WTC11 (cell line): ENCODE data around the gene FYCO1. TPM values are rescaled to one million over a fixed set of nuclear protein-coding genes. Genes with fewer than 3 reads are reported as not detected.

Source experiments
- ATAC-seq: fragments of 200-7000 bp; cut with Tn5 transposase; 2 replicates; pipeline ENCODE4 v1.10.0; 2021; ENCODE audit warnings: mild to moderate bottlenecking, moderate library complexity
- Bru-seq: library from RNA; stranded (reverse); fragments of 400-500 nt; gene quantifications from one replicate; lab custom pipeline; 2021; lab: Mats Ljungman, UMichigan
- CTCF ChIA-PET: fragments of 300-600 bp; sonication (Branson Sonifier 250); formaldehyde crosslinking; loops from one replicate; lab custom pipeline; 2021; ENCODE audit warnings: antibody characterized with exemption; lab: Charles Lee
- POLR2A ChIA-PET: fragments of 350-600 bp; sonication (Branson Sonifier 250); formaldehyde crosslinking; loops from one replicate; lab custom pipeline; 2021; ENCODE audit warnings: antibody characterized with exemption; lab: Charles Lee
- DNase-seq: peaks from one replicate; pipeline ENCODE4 v3.0.0; 2021; ENCODE audit warnings: low spot score
- H3K27ac Mint-ChIP-seq: 2 replicates; pipeline ENCODE4 v1.8.0; 2021; ENCODE audit warnings: mixed read lengths
- H3K27me3 Mint-ChIP-seq: 2 replicates; pipeline ENCODE4 v1.8.0; 2021; ENCODE audit warnings: low read depth, mild to moderate bottlenecking, moderate library complexity, mixed read lengths
- H3K36me3 Mint-ChIP-seq: 2 replicates; pipeline ENCODE4 v1.8.0; 2021; ENCODE audit warnings: mixed read lengths
- H3K4me1 Mint-ChIP-seq: 2 replicates; pipeline ENCODE4 v1.8.0; 2022; ENCODE audit warnings: mixed read lengths
- H3K4me3 Mint-ChIP-seq: 2 replicates; pipeline ENCODE4 v1.8.0; 2021; ENCODE audit warnings: mild to moderate bottlenecking, moderate library complexity, mixed read lengths
- H3K9me3 Mint-ChIP-seq: 2 replicates; pipeline ENCODE4 v1.8.0; 2021; ENCODE audit warnings: mixed read lengths
- CTCF ChIP-seq: fragments of 200-600 bp; IDR thresholded peaks from 2 replicates; pipeline ENCODE4 v1.8.0; 2022; ENCODE audit warnings: antibody characterized with exemption
- E2F1 ChIP-seq: sonication (generic); formaldehyde crosslinking; IDR thresholded peaks from 2 replicates; pipeline ENCODE4 v1.8.0; 2022; ENCODE audit warnings: mild to moderate bottlenecking, missing genetic modification reagents
- E2F4 ChIP-seq: sonication (generic); formaldehyde crosslinking; IDR thresholded peaks from 2 replicates; pipeline ENCODE4 v1.8.1; 2022; ENCODE audit warnings: low read depth, mild to moderate bottlenecking, moderate library complexity, missing genetic modification reagents, borderline replicate concordance
- EMX1 ChIP-seq: fragments of 250-450 bp; sonication (Bioruptor Pico); IDR thresholded peaks from 2 replicates; pipeline ENCODE4 v1.8.0; 2021; ENCODE audit warnings: mild to moderate bottlenecking
- FOXP1 ChIP-seq: sonication (generic); formaldehyde crosslinking; IDR thresholded peaks from 2 replicates; pipeline ENCODE4 v1.8.0; 2022; ENCODE audit warnings: missing genetic modification reagents, mild to moderate bottlenecking, moderate library complexity, borderline replicate concordance
- GTF2I ChIP-seq: fragments of 250-450 bp; sonication (Bioruptor Pico); conservative IDR thresholded peaks from 2 replicates; pipeline ENCODE4 v1.4.0; 2021; ENCODE audit warnings: mild to moderate bottlenecking
- JAZF1 ChIP-seq: fragments of 250-450 bp; sonication (Bioruptor Pico); IDR thresholded peaks from 2 replicates; pipeline ENCODE4 v1.9.0; 2021; ENCODE audit warnings: moderate library complexity, mild to moderate bottlenecking, inconsistent platforms
- MAX ChIP-seq: sonication (generic); formaldehyde crosslinking; IDR thresholded peaks from 2 replicates; pipeline ENCODE4 v1.8.0; 2022; ENCODE audit warnings: mild to moderate bottlenecking, missing genetic modification reagents
- NFE2L1 ChIP-seq: sonication (generic); formaldehyde crosslinking; IDR thresholded peaks from 2 replicates; pipeline ENCODE4 v1.8.1; 2023; ENCODE audit warnings: missing genetic modification reagents
- NFYB ChIP-seq: sonication (generic); formaldehyde crosslinking; conservative IDR thresholded peaks from 2 replicates; pipeline ENCODE4 v1.8.0; 2022; ENCODE audit warnings: low read depth, missing genetic modification reagents
- NR1H2 ChIP-seq: sonication (generic); formaldehyde crosslinking; IDR thresholded peaks from 2 replicates; pipeline ENCODE4 v1.9.0; 2021; ENCODE audit warnings: mild to moderate bottlenecking, moderate library complexity, missing genetic modification reagents
- SMAD3 ChIP-seq: sonication (generic); formaldehyde crosslinking; IDR thresholded peaks from 2 replicates; pipeline ENCODE4 v1.8.0; 2022; ENCODE audit warnings: missing genetic modification reagents, mild to moderate bottlenecking, borderline replicate concordance
- TEAD1 ChIP-seq: sonication (generic); formaldehyde crosslinking; IDR thresholded peaks from 2 replicates; pipeline ENCODE4 v1.8.0; 2022; ENCODE audit warnings: mild to moderate bottlenecking, missing genetic modification reagents
- ZNF232 ChIP-seq: sonication (generic); formaldehyde crosslinking; IDR thresholded peaks from 2 replicates; pipeline ENCODE4 v1.8.0; 2022; ENCODE audit warnings: mild to moderate bottlenecking, missing genetic modification reagents
- long read RNA-seq, 3 experiments: library from RNA in 1 of 3; library from capped mRNA in 1 of 3; library from polyadenylated mRNA in 1 of 3; unstranded in 2 of 3; stranded (forward) in 1 of 3; transcript quantifications; one replicate each; pipeline ENCODE4 v2.0.0, GENCODE V29; 2021
- total RNA-seq: library from RNA; stranded (reverse); gene quantifications from 3 replicates; pipeline ENCODE4 v1.2.3, GENCODE V29; 2021
- TF ChIP-seq, protein P1 (sequence below): fragments of 250-450 bp; sonication (Bioruptor Pico); IDR thresholded peaks from 2 replicates; pipeline ENCODE4 v1.8.0; 2021; ENCODE audit warnings: mild to moderate bottlenecking
- TF ChIP-seq, protein P2 (sequence below): sonication (generic); formaldehyde crosslinking; IDR thresholded peaks from 2 replicates; pipeline ENCODE4 v1.8.1; 2023; ENCODE audit warnings: mild to moderate bottlenecking, missing genetic modification reagents, moderate library complexity
- TF ChIP-seq, protein P3 (sequence below): fragments of 250-450 bp; sonication (Bioruptor Pico); IDR thresholded peaks from 2 replicates; pipeline ENCODE4 v2.1.2; 2022; ENCODE audit warnings: mild to moderate bottlenecking, moderate library complexity
- TF ChIP-seq, protein P4 (sequence below): sonication (generic); formaldehyde crosslinking; IDR thresholded peaks from 2 replicates; pipeline ENCODE4 v1.8.0; 2022; ENCODE audit warnings: mild to moderate bottlenecking, missing genetic modification reagents
- TF ChIP-seq, protein P5 (sequence below): fragments of 250-450 bp; sonication (Bioruptor Pico); IDR thresholded peaks from 2 replicates; pipeline ENCODE4 v1.9.0; 2021; ENCODE audit warnings: mild to moderate bottlenecking

FYCO1 gene
- 12.1 to 13.9 TPM (median 12.8 TPM) in 3 replicates for total RNA-seq
- Bru-seq, nascent RNA, result percentile 80 among the genes with signal in this experiment
- long read RNA-seq, experiment 1, full-length matches to known transcripts, result 7 of 30 reads
- long read RNA-seq, experiment 1, partial matches to known transcripts, result 10 of 30 reads
- long read RNA-seq, experiment 1, other reads (novel, unspliced or antisense), result 13 of 30 reads
- long read RNA-seq, experiment 2, full-length matches to known transcripts, result 3 of 11 reads
- long read RNA-seq, experiment 2, partial matches to known transcripts, result 2 of 11 reads
- long read RNA-seq, experiment 2, other reads (novel, unspliced or antisense), result 6 of 11 reads
- long read RNA-seq, experiment 3, result 0 reads

- ATAC-seq (peak; percentile 88), DNase-seq (peak; percentile 94)
- CTCF ChIA-PET, result interaction anchor here (1.0 to 2.2 kb wide), 4 partner anchors 57 to 432 kb away, joined by 3 to 13 read pairs (median 6); no protein-coding TSS in a partner anchor
- POLR2A ChIA-PET, result interaction anchor here (0.6 kb wide), 1 partner anchor 598 kb away, joined by 3 read pairs; no protein-coding TSS in a partner anchor
- Mint-ChIP-seq H3K9me3 (no peaks in the 10 kb centered on the region), H3K27ac (peak within 1 kb of the TSS; percentile 49; the same call in 1 of the 2 replicates), H3K4me1 (peaks cover 42% of the 10 kb centered on the region), H3K4me3 (peak within 1 kb of the TSS; percentile 81), H3K27me3 (peaks cover 15% of the 10 kb centered on the region), H3K36me3 (peaks cover 6% of the 10 kb centered on the region; the same call in 1 of the 2 replicates)
- TF ChIP-seq, protein P1, sequence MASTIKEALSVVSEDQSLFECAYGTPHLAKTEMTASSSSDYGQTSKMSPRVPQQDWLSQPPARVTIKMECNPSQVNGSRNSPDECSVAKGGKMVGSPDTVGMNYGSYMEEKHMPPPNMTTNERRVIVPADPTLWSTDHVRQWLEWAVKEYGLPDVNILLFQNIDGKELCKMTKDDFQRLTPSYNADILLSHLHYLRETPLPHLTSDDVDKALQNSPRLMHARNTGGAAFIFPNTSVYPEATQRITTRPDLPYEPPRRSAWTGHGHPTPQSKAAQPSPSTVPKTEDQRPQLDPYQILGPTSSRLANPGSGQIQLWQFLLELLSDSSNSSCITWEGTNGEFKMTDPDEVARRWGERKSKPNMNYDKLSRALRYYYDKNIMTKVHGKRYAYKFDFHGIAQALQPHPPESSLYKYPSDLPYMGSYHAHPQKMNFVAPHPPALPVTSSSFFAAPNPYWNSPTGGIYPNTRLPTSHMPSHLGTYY (CRISPR knock-in tag), result no peak
- TF ChIP-seq, protein P2, sequence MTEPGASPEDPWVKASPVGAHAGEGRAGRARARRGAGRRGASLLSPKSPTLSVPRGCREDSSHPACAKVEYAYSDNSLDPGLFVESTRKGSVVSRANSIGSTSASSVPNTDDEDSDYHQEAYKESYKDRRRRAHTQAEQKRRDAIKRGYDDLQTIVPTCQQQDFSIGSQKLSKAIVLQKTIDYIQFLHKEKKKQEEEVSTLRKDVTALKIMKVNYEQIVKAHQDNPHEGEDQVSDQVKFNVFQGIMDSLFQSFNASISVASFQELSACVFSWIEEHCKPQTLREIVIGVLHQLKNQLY (CRISPR knock-in tag), result no peak
- TF ChIP-seq MAX (CRISPR knock-in tag), result peak; percentile 74
- TF ChIP-seq, protein P3, sequence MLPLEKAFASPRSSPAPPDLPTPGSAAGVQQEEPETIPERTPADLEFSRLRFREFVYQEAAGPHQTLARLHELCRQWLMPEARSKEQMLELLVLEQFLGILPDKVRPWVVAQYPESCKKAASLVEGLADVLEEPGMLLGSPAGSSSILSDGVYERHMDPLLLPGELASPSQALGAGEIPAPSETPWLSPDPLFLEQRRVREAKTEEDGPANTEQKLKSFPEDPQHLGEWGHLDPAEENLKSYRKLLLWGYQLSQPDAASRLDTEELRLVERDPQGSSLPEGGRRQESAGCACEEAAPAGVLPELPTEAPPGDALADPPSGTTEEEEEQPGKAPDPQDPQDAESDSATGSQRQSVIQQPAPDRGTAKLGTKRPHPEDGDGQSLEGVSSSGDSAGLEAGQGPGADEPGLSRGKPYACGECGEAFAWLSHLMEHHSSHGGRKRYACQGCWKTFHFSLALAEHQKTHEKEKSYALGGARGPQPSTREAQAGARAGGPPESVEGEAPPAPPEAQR (CRISPR knock-in tag), result no peak
- peak; percentile 31; the same call in 1 of the 2 replicates for TF ChIP-seq TEAD1 (CRISPR knock-in tag)
- TF ChIP-seq E2F1 (CRISPR knock-in tag), result no peak
- TF ChIP-seq, protein P4, sequence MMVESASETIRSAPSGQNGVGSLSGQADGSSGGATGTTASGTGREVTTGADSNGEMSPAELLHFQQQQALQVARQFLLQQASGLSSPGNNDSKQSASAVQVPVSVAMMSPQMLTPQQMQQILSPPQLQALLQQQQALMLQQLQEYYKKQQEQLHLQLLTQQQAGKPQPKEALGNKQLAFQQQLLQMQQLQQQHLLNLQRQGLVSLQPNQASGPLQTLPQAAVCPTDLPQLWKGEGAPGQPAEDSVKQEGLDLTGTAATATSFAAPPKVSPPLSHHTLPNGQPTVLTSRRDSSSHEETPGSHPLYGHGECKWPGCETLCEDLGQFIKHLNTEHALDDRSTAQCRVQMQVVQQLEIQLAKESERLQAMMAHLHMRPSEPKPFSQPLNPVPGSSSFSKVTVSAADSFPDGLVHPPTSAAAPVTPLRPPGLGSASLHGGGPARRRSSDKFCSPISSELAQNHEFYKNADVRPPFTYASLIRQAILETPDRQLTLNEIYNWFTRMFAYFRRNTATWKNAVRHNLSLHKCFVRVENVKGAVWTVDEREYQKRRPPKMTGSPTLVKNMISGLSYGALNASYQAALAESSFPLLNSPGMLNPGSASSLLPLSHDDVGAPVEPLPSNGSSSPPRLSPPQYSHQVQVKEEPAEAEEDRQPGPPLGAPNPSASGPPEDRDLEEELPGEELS (CRISPR knock-in tag), result no peak; the same call in none of the 2 replicates
- no peak for TF ChIP-seq CTCF
- TF ChIP-seq NFE2L1 (CRISPR knock-in tag), result no peak
- TF ChIP-seq, protein P5, sequence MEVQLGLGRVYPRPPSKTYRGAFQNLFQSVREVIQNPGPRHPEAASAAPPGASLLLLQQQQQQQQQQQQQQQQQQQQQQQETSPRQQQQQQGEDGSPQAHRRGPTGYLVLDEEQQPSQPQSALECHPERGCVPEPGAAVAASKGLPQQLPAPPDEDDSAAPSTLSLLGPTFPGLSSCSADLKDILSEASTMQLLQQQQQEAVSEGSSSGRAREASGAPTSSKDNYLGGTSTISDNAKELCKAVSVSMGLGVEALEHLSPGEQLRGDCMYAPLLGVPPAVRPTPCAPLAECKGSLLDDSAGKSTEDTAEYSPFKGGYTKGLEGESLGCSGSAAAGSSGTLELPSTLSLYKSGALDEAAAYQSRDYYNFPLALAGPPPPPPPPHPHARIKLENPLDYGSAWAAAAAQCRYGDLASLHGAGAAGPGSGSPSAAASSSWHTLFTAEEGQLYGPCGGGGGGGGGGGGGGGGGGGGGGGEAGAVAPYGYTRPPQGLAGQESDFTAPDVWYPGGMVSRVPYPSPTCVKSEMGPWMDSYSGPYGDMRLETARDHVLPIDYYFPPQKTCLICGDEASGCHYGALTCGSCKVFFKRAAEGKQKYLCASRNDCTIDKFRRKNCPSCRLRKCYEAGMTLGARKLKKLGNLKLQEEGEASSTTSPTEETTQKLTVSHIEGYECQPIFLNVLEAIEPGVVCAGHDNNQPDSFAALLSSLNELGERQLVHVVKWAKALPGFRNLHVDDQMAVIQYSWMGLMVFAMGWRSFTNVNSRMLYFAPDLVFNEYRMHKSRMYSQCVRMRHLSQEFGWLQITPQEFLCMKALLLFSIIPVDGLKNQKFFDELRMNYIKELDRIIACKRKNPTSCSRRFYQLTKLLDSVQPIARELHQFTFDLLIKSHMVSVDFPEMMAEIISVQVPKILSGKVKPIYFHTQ (CRISPR knock-in tag), result no peak
- TF ChIP-seq SMAD3, result no peak
- TF ChIP-seq GTF2I, result no peak
- TF ChIP-seq EMX1 (CRISPR knock-in tag), result no peak
- peak; percentile 42; the same call in 1 of the 2 replicates for TF ChIP-seq ZNF232 (CRISPR knock-in tag)
- no peak for TF ChIP-seq NFYB (CRISPR knock-in tag)
- peak; percentile 43; the same call in 1 of the 2 replicates for TF ChIP-seq FOXP1
- no peak for TF ChIP-seq JAZF1 (CRISPR knock-in tag)
- no peak for TF ChIP-seq NR1H2 (CRISPR knock-in tag)
- TF ChIP-seq E2F4, result no peak
Observed at GRCh38 chr3:45995236-45996192, at the start of gene FYCO1. Gene FYCO1 (minus strand): TSS chr3:45995824. CDS start chr3:45984910, 10,914 bp downstream.
